Naive thymus-derived CD4-positive, alpha-beta T cell (primary cell): ENCODE measurements around the gene LYZL1. TPM values are rescaled to one million over a fixed set of nuclear protein-coding genes. Genes with fewer than 3 reads are reported as not detected.

Source experiments
- ATAC-seq: fragments of 150-1000 bp; cut with Tn5 transposase; 2 replicates; pipeline ENCODE4 v1.10.0; 2021; ENCODE audit warnings: mild to moderate bottlenecking, moderate library complexity
- CTCF ChIA-PET: fragments of 350-600 bp; sonication (Branson Sonifier 250); formaldehyde crosslinking; loops from one replicate; lab custom pipeline; 2021; ENCODE audit warnings: antibody characterized with exemption; lab: Charles Lee
- POLR2A ChIA-PET: fragments of 350-600 bp; sonication (Branson Sonifier 250); formaldehyde crosslinking; loops from one replicate; lab custom pipeline; 2021; ENCODE audit warnings: antibody characterized with exemption, inconsistent platforms; lab: Charles Lee
- DNase-seq, 9 donors: peaks; one replicate each; pipeline versions ENCODE4 v3.0.0 to v3.0.0-alpha.2; 2020 to 2022; ENCODE audit warnings: mixed read lengths in 1 of 9
- H3K27ac ChIP-seq: one replicate; pipeline ENCODE4 v1.7.0; 2013; ENCODE audit warnings: mild to moderate bottlenecking, low read depth, low read length, moderate library complexity
- H3K27me3 ChIP-seq, 2 donors: one replicate each; pipeline ENCODE4 v1.7.0; 2013; ENCODE audit warnings: low read length in 2 of 2, mild to moderate bottlenecking in 2 of 2, moderate library complexity in 2 of 2; ENCODE audit not compliant: control insufficient read depth in 2 of 2, insufficient read depth in 2 of 2
- H3K36me3 ChIP-seq, 3 experiments: 1 replicate in 2 of 3; 2 replicates in 1 of 3; pipeline ENCODE4 v1.7.0; 2013; ENCODE audit warnings: low read length in 3 of 3, mild to moderate bottlenecking in 3 of 3, moderate library complexity in 1 of 3; ENCODE audit not compliant: insufficient read depth in 3 of 3, control insufficient read depth in 2 of 3
- H3K4me1 ChIP-seq, 2 donors: one replicate each; pipeline ENCODE4 v1.7.0; 2013; ENCODE audit warnings: low read length in 2 of 2, mild to moderate bottlenecking in 2 of 2, moderate library complexity in 1 of 2; ENCODE audit not compliant: control insufficient read depth in 2 of 2, insufficient read depth in 2 of 2
- H3K4me3 ChIP-seq: 2 replicates; pipeline ENCODE4 v1.7.0; 2013; ENCODE audit warnings: mild to moderate bottlenecking, low read length
- H3K9me3 ChIP-seq, 3 experiments: 1 replicate in 2 of 3; 2 replicates in 1 of 3; pipeline ENCODE4 v1.7.0; 2013; ENCODE audit warnings: low read length in 3 of 3; ENCODE audit not compliant: control insufficient read depth in 2 of 3
- H3K27ac Mint-ChIP-seq, 9 donors: one replicate each; pipeline ENCODE4 v1.8.0; 2020 to 2022; ENCODE audit warnings: mixed read lengths in 9 of 9, mild to moderate bottlenecking in 8 of 9, moderate library complexity in 5 of 9, inconsistent platforms in 2 of 9
- H3K27me3 Mint-ChIP-seq, 5 donors: one replicate each; pipeline ENCODE4 v1.8.0; 2021 to 2022; ENCODE audit warnings: mixed read lengths in 5 of 5, mild to moderate bottlenecking in 1 of 5
- H3K36me3 Mint-ChIP-seq, 5 donors: one replicate each; pipeline ENCODE4 v1.8.0; 2020 to 2022; ENCODE audit warnings: mixed read lengths in 5 of 5, mild to moderate bottlenecking in 3 of 5, inconsistent platforms in 1 of 5
- H3K4me1 Mint-ChIP-seq, 7 donors: one replicate each; pipeline ENCODE4 v1.8.0; 2020 to 2022; ENCODE audit warnings: mixed read lengths in 7 of 7, mild to moderate bottlenecking in 3 of 7, inconsistent platforms in 1 of 7
- H3K4me3 Mint-ChIP-seq, 10 donors: one replicate each; pipeline ENCODE4 v1.8.0; 2020 to 2022; ENCODE audit warnings: mild to moderate bottlenecking in 10 of 10, mixed read lengths in 10 of 10, moderate library complexity in 6 of 10, inconsistent platforms in 2 of 10
- H3K9me3 Mint-ChIP-seq, 11 donors: one replicate each; pipeline ENCODE4 v1.8.0; 2020 to 2022; ENCODE audit warnings: mixed read lengths in 11 of 11, mild to moderate bottlenecking in 4 of 11, inconsistent platforms in 1 of 11, moderate library complexity in 1 of 11
- intact Hi-C, 2 donors: fragments of 100-400 bp; cut with micrococcal nuclease; formaldehyde crosslinking; loops; one replicate each; pipeline ENCODE4 v1.15.1; 2023
- polyA plus RNA-seq, 2 donors: library from polyadenylated mRNA; unstranded; fragments of 300-500 nt; fragmentation: Illumina TruSeq; gene quantifications; one replicate each; pipeline ENCODE4 v1.2.3, GENCODE V29; 2021
- total RNA-seq, 6 experiments: library from RNA in 5 of 6; stranded (reverse) in 5 of 6; gene quantifications; 1 replicate in 5 of 6; 2 replicates in 1 of 6; pipeline ENCODE4 v1.2.3 and lab custom pipeline; 2021 to 2026

LYZL1 gene
- total and polyA plus RNA-seq, 7 experiments from 2014 or later = not detected

DNA sequence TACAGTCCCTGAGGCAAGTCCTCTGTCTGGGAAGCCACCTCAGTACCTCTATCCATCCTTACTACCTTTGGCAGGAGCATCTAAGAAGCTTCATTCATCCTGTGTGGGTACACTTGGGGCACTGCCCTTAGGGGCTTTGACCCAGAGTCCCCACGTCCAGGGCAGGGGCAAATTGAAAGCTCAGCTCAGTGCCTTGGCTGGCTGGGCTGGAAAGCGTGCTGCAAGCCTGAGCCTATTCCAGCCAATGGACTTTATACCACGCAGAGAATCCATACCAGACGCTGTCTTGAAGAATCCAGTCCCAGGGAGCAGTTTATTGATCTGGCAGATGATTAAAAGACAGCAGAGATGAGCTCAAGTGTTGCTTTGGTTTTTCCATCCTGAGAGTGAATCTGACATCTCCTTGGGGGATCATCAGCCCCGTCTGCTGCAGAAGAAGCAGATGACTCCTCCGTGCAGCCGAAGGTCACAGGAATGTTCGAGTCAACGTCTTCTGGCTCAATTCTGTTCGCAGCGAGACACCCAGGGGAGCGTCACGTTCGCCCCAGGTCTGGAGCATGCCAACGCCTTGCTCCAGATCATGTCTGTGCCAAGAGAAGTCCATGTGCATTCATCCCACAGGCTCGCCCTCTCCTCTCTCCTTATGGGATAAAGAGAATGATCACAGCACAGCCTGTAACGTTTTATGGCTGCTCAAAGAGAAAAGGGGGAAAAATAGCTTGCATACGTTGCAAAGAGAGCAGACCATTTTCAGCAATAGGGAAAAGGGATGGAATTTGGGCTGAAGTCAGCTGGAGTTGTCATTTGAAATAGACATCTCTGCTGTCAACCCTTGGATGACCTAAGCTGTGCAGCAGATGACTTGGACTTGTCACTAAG lies 35.8 kb upstream of the LYZL1 start:
- H3K36me3 ChIP-seq = no peaks in the 10 kb centered on the region
- H3K9me3 Mint-ChIP-seq = peaks cover 0 to 3% (median 0%) of the 10 kb centered on the region in 11 donors
- POLR2A ChIA-PET = no interaction called here
- H3K27ac Mint-ChIP-seq = no peak overlapping the region
- intact Hi-C loops = no loop called here
- no peak overlapping the region for H3K27ac ChIP-seq
- DNase-seq (no peak), ATAC-seq (no peak)
- H3K27me3 Mint-ChIP-seq = peaks cover 5 to 53% (median 30%) of the 10 kb centered on the region in 5 donors
- H3K9me3 ChIP-seq = no peaks in the 10 kb centered on the region
- CTCF ChIA-PET = no interaction called here
- no peaks in the 10 kb centered on the region for H3K36me3 Mint-ChIP-seq
- H3K27me3 ChIP-seq = no peaks in the 10 kb centered on the region
- H3K4me1 Mint-ChIP-seq = peaks cover 0 to 2% (median 0%) of the 10 kb centered on the region in 7 donors
- no peaks in the 10 kb centered on the region for H3K4me1 ChIP-seq
- H3K4me3 Mint-ChIP-seq = no peak overlapping the region
- no peak overlapping the region for H3K4me3 ChIP-seq

DNA sequence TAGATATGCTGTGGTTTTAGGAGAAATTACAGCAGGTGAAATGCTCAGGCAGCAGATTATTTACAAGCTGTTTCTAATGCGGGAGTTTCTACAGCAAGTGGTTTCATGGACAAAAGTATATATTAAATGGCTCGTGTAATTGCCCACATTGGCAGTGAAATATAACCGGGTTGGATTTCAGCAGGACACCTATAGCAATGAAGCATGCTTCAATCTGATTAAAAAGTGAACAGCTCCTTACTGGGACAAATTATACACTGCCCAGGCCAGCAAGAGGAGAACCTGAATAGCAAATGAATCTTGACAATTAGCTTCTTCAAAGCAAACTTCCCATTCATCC lies 35.2 kb upstream of the LYZL1 start:
- no peaks in the 10 kb centered on the region for H3K36me3 Mint-ChIP-seq
- no peaks in the 10 kb centered on the region for H3K9me3 ChIP-seq
- H3K27me3 Mint-ChIP-seq = peaks cover 5 to 54% (median 30%) of the 10 kb centered on the region in 5 donors
- peaks cover 0 to 5% (median 0%) of the 10 kb centered on the region in 11 donors for H3K9me3 Mint-ChIP-seq
- DNase-seq (no peak), ATAC-seq (no peak)
- H3K36me3 ChIP-seq = no peaks in the 10 kb centered on the region
- H3K4me1 Mint-ChIP-seq = peaks cover 0 to 2% (median 0%) of the 10 kb centered on the region in 7 donors
- no peaks in the 10 kb centered on the region for H3K27me3 ChIP-seq
- ChIA-PET POLR2A (no interaction called here), CTCF (no interaction called here)
- H3K27ac ChIP-seq = no peak overlapping the region
- H3K4me1 ChIP-seq = no peaks in the 10 kb centered on the region
- no peak overlapping the region for H3K4me3 Mint-ChIP-seq
- intact Hi-C loops = no loop called here
- H3K4me3 ChIP-seq = no peak overlapping the region
- no peak overlapping the region for H3K27ac Mint-ChIP-seq

DNA sequence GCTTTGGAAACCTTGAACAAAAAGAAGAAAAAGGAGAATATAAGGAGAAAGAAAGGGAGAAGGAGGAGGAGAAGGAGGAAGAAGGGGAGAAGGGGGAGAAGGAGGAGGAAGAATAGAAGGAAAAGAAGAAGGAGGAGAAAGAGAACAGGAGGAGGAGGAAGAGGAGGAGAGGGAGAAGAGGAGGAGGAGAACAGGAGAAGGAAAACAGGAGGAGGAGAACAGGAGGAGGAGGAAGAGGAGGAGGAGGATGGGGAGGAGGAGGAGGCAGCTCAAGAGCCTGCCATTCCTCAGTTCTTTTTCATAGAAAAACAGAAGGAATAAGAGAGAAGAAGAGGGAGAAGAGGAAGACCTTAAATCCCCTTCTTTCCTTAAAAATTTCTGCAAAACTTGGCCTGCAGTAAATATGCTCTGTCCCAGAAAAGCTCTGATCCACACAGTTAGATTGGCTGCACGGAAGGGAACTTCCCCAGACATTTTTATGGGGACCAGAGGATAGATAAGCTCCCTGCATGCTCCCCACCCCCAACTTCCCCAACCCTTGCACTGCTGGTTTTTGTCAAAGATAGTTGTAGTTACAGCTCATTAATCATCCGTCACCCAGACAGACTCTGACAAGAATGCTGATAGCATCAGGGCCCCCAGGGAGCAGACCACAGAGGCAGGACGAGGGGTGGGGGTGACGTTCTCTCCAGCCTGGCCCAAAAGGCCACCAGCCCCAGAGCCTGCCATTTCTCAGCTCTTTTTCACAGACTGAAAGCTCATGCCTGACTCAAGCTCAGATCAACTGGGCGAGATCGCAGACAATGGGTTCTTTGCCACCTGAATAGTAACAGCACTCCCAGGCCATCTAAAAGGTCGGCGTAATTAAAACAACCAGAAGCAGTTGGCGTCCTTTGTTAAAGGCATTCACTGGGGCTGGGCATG lies 34.5 kb upstream of the LYZL1 start:
- CTCF ChIA-PET = no interaction called here
- DNase-seq = no peak
- no peak overlapping the region for H3K4me3 ChIP-seq
- ATAC-seq = no peak
- no peaks in the 10 kb centered on the region for H3K9me3 ChIP-seq
- no peaks in the 10 kb centered on the region for H3K36me3 Mint-ChIP-seq
- H3K4me1 Mint-ChIP-seq = peaks cover 0 to 2% (median 0%) of the 10 kb centered on the region in 7 donors
- H3K27me3 ChIP-seq = no peaks in the 10 kb centered on the region
- H3K4me3 Mint-ChIP-seq = no peak overlapping the region
- no peaks in the 10 kb centered on the region for H3K36me3 ChIP-seq
- POLR2A ChIA-PET = no interaction called here
- intact Hi-C loops = no loop called here
- H3K27ac ChIP-seq = no peak overlapping the region
- peaks cover 5 to 54% (median 30%) of the 10 kb centered on the region in 5 donors for H3K27me3 Mint-ChIP-seq
- no peak overlapping the region for H3K27ac Mint-ChIP-seq
- peaks cover 0 to 5% (median 0%) of the 10 kb centered on the region in 11 donors for H3K9me3 Mint-ChIP-seq
- no peaks in the 10 kb centered on the region for H3K4me1 ChIP-seq

DNA sequence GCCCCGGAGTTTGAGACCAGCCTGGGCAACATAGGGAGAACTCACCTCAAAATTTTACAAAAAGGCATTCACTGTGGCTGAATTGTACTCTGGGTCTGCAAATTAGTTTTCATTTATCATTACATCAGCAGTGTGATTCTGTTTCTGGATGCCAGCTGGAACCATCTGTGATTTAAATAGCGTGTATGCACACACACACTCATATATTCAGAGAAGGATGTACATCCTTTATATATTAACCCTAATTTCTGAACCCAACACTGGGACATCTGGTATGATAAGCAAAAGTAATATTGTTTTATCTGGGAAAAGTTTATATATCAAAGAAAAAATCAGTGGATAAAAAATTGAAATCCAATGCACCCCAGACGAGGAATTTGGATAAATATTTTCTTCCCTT lies 33.8 kb upstream of the LYZL1 start:
- DNase-seq (no peak), ATAC-seq (no peak)
- H3K4me3 ChIP-seq = no peak overlapping the region
- H3K27me3 ChIP-seq = no peaks in the 10 kb centered on the region
- Mint-ChIP-seq H3K36me3 (no peaks in the 10 kb centered on the region), H3K4me3 (no peak overlapping the region), H3K4me1 (peaks cover 0 to 2% (median 0%) of the 10 kb centered on the region in 7 donors), H3K9me3 (peaks cover 0 to 6% (median 0%) of the 10 kb centered on the region in 11 donors), H3K27ac (no peak overlapping the region), H3K27me3 (peaks cover 5 to 54% (median 26%) of the 10 kb centered on the region in 5 donors)
- no peaks in the 10 kb centered on the region for H3K9me3 ChIP-seq
- ChIA-PET POLR2A (no interaction called here), CTCF (no interaction called here)
- no peak overlapping the region for H3K27ac ChIP-seq
- intact Hi-C loops = no loop called here
- H3K4me1 ChIP-seq = no peaks in the 10 kb centered on the region
- H3K36me3 ChIP-seq = no peaks in the 10 kb centered on the region

DNA sequence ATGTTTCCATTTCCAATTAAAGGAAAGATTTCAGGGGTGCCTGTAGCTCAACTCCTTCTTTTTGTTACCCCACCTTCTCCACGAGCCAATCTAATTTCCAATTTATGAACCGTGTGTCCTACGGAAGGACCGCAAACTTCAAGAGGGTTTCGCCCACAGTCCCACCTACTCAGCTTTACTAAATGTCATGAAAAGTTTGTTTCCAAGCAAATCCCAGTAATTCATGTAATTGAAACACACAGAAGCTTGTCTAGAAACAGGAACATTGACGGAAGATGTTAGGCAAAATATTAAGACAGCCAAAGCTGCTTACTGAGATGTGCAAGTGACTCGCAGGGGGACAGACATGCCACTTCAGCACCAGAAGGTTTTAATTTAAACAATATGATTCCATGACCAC lies 32.9 kb upstream of the LYZL1 start:
- POLR2A ChIA-PET = no interaction called here

DNA sequence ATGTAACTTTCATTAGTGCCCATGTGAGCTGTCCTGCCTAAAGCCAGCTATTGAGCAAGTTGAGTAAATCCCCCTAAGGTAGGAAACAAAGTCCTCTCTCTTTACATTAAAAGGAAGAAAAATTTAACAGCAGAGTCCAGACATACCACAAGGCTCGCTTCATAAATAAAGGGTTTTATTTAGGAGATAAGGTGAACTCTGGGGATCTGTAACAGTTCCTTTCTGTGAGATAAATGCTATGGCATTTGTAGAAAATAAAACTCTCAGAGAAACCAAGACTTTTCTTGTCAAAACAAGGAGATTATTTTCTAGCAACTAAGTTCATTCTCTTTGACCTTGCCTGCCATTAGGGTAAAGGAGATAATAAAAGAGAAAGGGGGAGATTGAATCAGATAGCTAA lies 32.3 kb upstream of the LYZL1 start:
- POLR2A ChIA-PET = no interaction called here

More for the DNA sequence above, 32.9 kb upstream of the LYZL1 start:
- peaks cover 0 to 2% (median 0%) of the 10 kb centered on the region in 7 donors for H3K4me1 Mint-ChIP-seq
- Histone ChIP-seq H3K4me1 (no peaks in the 10 kb centered on the region), H3K27ac (no peak overlapping the region), H3K4me3 (no peak overlapping the region), H3K9me3 (no peaks in the 10 kb centered on the region), H3K27me3 (no peaks in the 10 kb centered on the region), H3K36me3 (no peaks in the 10 kb centered on the region)
- H3K27me3 Mint-ChIP-seq = peaks cover 5 to 54% (median 20%) of the 10 kb centered on the region in 5 donors
- CTCF ChIA-PET = no interaction called here
- no peak for ATAC-seq
- H3K9me3 Mint-ChIP-seq = peaks cover 0 to 6% (median 0%) of the 10 kb centered on the region in 11 donors
- DNase-seq = no peak
- H3K36me3 Mint-ChIP-seq = no peaks in the 10 kb centered on the region
- H3K4me3 Mint-ChIP-seq = no peak overlapping the region
- no peak overlapping the region for H3K27ac Mint-ChIP-seq
- intact Hi-C loops = no loop called here

More for the DNA sequence above, 32.3 kb upstream of the LYZL1 start:
- peaks cover 0 to 2% (median 0%) of the 10 kb centered on the region in 7 donors for H3K4me1 Mint-ChIP-seq
- Histone ChIP-seq H3K4me1 (no peaks in the 10 kb centered on the region), H3K27ac (no peak overlapping the region), H3K9me3 (no peaks in the 10 kb centered on the region), H3K36me3 (no peaks in the 10 kb centered on the region), H3K27me3 (no peaks in the 10 kb centered on the region), H3K4me3 (no peak overlapping the region)
- H3K27me3 Mint-ChIP-seq = peaks cover 5 to 56% (median 16%) of the 10 kb centered on the region in 5 donors
- H3K27ac Mint-ChIP-seq = no peak overlapping the region
- DNase-seq (no peak), ATAC-seq (no peak)
- no peaks in the 10 kb centered on the region for H3K36me3 Mint-ChIP-seq
- CTCF ChIA-PET = no interaction called here
- intact Hi-C loops = no loop called here
- no peak overlapping the region for H3K4me3 Mint-ChIP-seq
- H3K9me3 Mint-ChIP-seq = peaks cover 0 to 5% (median 0%) of the 10 kb centered on the region in 11 donors
